HG02943 (cell line): ENCODE measurements around the gene NAP1L4.
"Not testable (repeated sequence)": the region's sequence is repeated elsewhere in the genome, so short reads cannot be mapped to it uniquely, and the experiment has no call there.

Experiments
- ATAC-seq: cut with Tn5 transposase; IDR thresholded peaks from one replicate; pipeline ENCODE4 v1.9.1; 2021; ENCODE audit warnings: mild to moderate bottlenecking, low read depth, moderate library complexity; ENCODE audit not compliant: unreplicated experiment

NAP1L4 gene

GRCh38 chr11:2913776-2914175 lies 78.4 kb downstream of the NAP1L4 start:
- ATAC-seq: no peak

- ATAC-seq: no peak
Observed at GRCh38 chr11:2913019-2913431, 79.1 kb downstream of the NAP1L4 start.

DNA sequence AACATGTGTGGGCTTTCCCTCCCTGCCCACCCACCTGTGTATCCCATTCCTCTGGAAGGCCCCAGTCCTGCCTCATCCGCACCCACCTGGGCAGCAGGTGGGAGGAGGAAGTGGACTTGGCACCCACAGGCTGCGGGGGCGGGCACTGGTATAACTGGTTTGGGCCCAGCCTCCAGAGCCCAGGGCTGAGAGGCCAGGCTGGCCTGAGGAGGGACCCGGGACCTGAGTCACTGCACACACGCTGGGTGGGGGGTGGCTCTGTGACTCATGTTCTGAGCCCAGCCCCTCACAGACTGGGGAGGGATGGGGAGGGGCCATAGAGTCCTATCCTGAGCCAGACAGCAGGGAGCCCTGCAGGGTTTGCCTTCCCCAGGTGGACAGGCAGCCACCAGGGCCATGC lies 79.6 kb downstream of the NAP1L4 start:
- ATAC-seq: no peak

DNA sequence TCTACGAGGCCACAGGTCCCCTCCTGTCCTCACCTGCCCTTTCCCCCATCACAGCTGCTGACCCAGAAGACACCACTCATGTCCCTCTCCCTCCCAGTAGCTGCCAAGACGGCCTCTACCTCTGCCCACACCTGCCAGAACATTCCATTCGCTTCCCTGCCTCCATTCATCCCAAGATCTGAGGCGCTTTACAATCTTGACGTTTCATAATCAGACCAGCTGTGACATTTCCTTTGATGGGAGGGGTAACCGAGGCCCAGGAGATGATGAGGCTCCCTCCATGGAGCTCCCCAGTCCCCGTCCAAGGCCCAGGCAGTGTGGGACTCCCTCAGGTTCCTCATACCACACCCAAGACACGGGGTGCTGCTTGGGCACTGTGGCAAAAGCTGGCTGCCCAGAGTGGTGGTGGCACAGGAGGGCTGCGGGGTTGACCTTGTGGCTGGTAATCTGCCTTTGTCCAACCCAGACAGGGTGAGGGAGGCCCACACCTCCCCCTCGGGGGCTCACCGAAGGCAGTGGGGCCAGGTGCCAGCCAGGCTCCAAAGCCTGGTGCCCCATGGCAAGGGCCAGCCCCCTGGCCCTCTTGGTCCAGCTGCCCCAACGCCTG lies 80.2 kb downstream of the NAP1L4 start:
- no peak for ATAC-seq

- no peak for ATAC-seq
Observed at GRCh38 chr11:2911088-2911784, 80.9 kb downstream of the NAP1L4 start.

- ATAC-seq: no peak
Observed at GRCh38 chr11:2910401-2910955, 81.7 kb downstream of the NAP1L4 start.

DNA sequence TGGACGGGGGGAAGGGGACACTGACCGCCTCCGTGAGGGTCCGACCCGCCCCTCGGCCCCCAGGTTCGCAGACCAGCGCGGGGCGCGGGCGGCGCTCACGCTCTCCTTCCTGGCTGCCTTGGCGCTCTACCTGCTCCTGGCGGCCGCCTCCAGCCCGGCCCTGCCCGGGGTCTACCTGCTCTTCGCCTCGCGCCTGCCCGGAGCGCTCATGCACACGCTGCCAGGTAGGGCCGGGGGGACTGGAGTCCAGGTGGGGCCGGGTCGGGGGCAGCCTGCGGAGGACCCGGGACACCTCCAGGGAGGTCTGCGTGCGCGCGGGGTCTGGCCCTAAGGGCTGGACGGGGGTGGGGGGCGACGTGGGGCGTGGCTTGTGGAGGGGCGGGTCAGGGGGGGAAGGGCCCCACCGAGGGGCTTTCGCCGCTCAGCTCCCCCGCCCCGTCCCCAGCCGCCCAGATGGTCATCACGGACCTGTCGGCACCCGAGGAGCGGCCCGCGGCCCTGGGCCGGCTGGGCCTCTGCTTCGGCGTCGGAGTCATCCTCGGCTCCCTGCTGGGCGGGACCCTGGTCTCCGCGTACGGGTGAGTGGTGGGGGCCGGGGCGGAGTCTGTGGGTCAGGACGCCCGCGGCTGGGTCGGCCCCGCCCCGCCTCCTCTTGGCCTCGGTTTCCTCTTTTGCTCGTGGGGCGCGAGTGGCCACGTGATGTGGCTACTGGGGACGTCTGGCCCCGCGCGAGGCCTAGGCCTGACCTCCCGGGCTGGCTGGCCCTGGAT lies 82.8 kb downstream of the NAP1L4 start:
- ATAC-seq: no peak

DNA sequence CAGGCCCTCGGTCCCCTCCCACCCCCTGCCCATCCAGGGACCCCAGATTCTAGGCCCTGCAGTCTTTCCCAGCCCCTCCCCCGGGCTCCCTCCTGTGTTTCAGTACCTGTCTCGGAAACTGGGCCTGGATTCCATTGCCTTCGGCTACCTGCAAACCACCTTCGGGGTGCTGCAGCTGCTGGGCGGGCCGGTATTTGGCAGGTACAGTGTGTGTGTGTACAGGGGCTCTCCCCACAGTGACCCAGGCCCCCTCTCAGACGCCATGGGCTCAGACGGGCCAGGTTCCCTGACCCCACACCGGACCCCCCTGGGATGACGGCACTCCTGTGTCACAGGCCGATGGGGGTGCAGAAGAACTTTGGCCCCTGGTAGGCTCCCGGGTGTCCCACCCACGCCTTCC lies 84.0 kb downstream of the NAP1L4 start:
- no peak for ATAC-seq

- ATAC-seq: not testable (repeated sequence)
Observed at GRCh38 chr11:2905299-2905698, 86.8 kb downstream of the NAP1L4 start.

DNA sequence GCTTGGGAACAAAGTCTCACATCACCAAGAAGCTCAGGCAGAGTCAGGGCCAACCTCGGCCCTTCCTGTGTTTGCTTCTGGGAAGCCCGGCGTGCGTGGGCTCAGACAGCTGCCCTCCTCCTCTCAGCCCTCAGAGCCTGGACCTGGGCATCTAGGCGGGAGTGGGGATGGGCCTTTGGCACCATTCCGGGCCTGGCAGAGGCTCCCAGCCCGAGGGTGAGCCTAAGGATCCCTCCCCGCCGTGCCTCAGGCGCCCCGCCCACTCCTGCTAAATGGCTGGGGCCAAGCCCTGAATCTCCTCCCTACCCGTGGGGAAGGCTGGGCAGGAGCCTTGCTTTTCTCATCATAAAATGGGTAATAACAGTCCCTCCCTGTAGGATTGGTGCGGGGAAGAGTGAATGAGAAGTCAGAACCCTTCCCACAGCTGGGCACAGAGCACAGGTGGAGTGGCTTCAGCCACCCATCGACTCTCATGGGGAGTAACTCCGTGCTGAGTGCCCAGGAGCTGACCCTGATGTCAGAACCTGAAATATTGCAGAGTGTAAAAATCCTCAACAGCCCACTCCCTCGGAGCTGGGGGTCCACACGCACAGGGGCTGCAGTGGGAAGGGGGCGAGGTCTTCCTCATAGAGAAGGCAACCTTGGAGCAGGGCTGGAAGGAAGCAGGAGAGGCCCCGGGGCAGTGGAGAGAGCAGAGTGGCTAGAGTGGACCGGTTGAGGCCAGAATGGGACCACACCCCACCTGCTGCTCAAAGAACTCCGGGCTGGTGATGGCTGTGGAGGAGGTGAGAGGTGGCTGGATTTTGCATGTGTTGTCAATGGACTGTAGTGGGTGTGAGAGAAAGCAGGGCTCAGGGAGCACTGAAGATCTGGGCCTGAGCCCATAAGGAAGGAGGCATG lies 87.7 kb downstream of the NAP1L4 start:
- no peak for ATAC-seq

DNA sequence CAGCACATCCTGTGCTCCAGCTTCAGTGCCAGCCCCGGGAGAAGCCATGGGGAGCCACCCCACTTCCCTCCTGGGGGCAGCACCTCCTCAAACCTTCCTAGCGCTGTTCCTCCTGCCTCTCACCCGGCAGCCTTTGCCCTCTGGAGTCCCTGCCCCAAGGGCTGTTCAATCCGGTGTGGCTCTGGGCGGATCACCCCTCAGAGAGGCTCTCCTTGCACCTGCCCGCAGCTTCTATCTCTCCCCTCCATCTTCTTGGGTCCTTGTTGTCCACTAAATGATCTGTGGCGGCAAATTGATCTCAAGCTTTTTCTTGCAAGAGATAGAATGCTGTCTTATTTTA lies 88.5 kb downstream of the NAP1L4 start:
- no peak for ATAC-seq

GRCh38 chr11:2902784-2903671 lies 89.1 kb downstream of the NAP1L4 start:
- no peak for ATAC-seq

GRCh38 chr11:2901854-2902783 lies 90.0 kb downstream of the NAP1L4 start:
- peak; percentile 97 for ATAC-seq

- ATAC-seq: no peak
Observed at GRCh38 chr11:2901196-2901796, 90.8 kb downstream of the NAP1L4 start.

DNA sequence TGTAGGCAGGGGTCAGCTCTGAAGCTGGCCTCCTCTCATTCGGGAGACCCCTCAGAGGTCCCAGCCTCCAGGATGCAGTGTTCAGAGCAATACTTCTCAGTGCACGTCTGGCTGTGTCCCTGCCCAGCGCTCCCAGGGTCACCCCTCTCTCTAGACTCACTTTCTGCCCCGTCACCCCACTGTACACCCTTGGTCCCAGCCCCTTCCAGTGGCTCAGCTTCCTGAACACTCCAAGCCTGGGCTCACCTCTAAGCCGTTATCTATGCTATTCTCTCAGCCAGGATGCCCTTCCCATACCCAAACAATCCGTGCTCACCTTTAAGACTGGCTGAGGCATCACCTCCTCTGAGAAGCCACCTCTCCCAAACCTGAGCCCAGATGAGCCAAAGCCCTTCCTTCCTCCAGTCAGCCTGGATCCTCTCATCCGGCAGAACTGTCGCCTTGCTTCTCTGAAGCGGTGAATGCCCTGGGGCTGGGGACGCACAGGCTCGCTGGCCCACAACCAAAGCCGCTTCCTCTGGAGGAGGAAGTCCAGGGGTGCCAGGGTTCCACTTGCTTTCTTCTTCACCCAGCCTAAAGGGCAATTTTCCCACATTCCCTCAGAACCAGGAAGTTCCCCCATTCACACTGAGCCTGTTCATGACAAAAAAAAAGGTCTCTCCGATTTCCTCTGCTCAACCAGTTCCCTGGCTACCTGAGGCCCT lies 92.9 kb downstream of the NAP1L4 start:
- ATAC-seq: no peak

- no peak for ATAC-seq
Observed at GRCh38 chr11:2898366-2899079, 93.6 kb downstream of the NAP1L4 start.

- no peak for ATAC-seq
Observed at GRCh38 chr11:2897048-2897447, 95.1 kb downstream of the NAP1L4 start.
